HepG2 (cell line): ENCODE results near the gene OR6C3. TPM values are rescaled to one million over a fixed set of nuclear protein-coding genes. Genes with fewer than 3 reads are reported as not detected.

ENCODE experiments used
- ATAC-seq: fragments of 200-7000 bp; cut with Tn5 transposase; 3 replicates; pipeline ENCODE4 v1.9.1; 2020; ENCODE audit warnings: mild to moderate bottlenecking, moderate library complexity
- BruUV-seq: library from RNA; stranded (reverse); fragments of 400-500 nt; replicated peaks from 2 replicates; lab custom pipeline; 2021; lab: Mats Ljungman, UMichigan
- CTCF ChIA-PET: fragments of 300-600 bp; formaldehyde crosslinking; extraction: SDS; loops from one replicate; lab custom pipeline; 2021; ENCODE audit warnings: low total read pairs, inconsistent platforms, low intra/inter-chr PET ratio; lab: Yijun Ruan, JAX
- POLR2A ChIA-PET: fragments of 350-600 bp; sonication (Branson Sonifier 250); formaldehyde crosslinking; loops from one replicate; lab custom pipeline; 2020; ENCODE audit warnings: antibody characterized with exemption, inconsistent platforms; lab: Yijun Ruan, JAX
- DNase-seq: peaks from one replicate; pipeline ENCODE4 v3.0.0-alpha.2; 2015; ENCODE audit warnings: low spot score
- FAIRE-seq: peaks from 3 replicates; lab custom pipeline; 2011; peaks lifted over from hg19 to GRCh38; lab: Jason Lieb, UNC
- H2AFZ ChIP-seq: one replicate; pipeline ENCODE4 v1.6.1; 2011; ENCODE audit warnings: low read length, inconsistent platforms
- H3K27ac ChIP-seq: fragments of 300-600 bp; 3 replicates; pipeline ENCODE4 v1.8.0; 2011; ENCODE audit warnings: mixed run types, mild to moderate bottlenecking, mixed read lengths, low read length, inconsistent platforms; ENCODE audit not compliant: insufficient read depth; ENCODE audit errors: extremely low read length
- H3K27me3 ChIP-seq, 2 experiments: fragments of 200-600 bp in 1 of 2; 2 replicates in 1 of 2; 3 replicates in 1 of 2; pipeline versions ENCODE4 v1.6.0 to v1.8.0; 2011; ENCODE audit warnings: low read length in 2 of 2, mild to moderate bottlenecking in 2 of 2, moderate library complexity in 2 of 2, inconsistent platforms in 1 of 2; ENCODE audit not compliant: insufficient read depth in 2 of 2, control insufficient read depth in 1 of 2
- H3K36me3 ChIP-seq, 2 experiments: fragments of 200-600 bp in 1 of 2; replicated peaks in 1 of 2; 2 replicates in 1 of 2; 3 replicates in 1 of 2; pipeline versions ENCODE4 v1.5.1 to v1.8.0; 2011; ENCODE audit warnings: low read length in 2 of 2, inconsistent platforms in 1 of 2; ENCODE audit not compliant: insufficient read depth in 2 of 2, control insufficient read depth in 1 of 2
- H3K4me1 ChIP-seq: 2 replicates; pipeline ENCODE4 v1.5.1; 2012; ENCODE audit warnings: low read length, inconsistent platforms; ENCODE audit not compliant: insufficient read depth
- H3K4me2 ChIP-seq: 2 replicates; pipeline ENCODE4 v1.6.0; 2011; ENCODE audit warnings: low read depth, low read length, inconsistent platforms
- H3K4me3 ChIP-seq, 3 experiments: fragments of 200-600 bp in 1 of 3; sonication (generic), shearing (Covaris generic) in 1 of 3; replicated peaks in 1 of 3; 2 replicates each; pipeline ENCODE4 v1.5.1; 2011 to 2016; ENCODE audit warnings: low read length in 3 of 3, inconsistent platforms in 2 of 3, low read depth in 2 of 3, mild to moderate bottlenecking in 2 of 3, control low read depth in 1 of 3, mixed read lengths in 1 of 3; ENCODE audit not compliant: insufficient read depth in 1 of 3
- H3K79me2 ChIP-seq: one replicate; pipeline ENCODE4 v1.6.1; 2011; ENCODE audit warnings: low read length, inconsistent platforms; ENCODE audit not compliant: insufficient read depth
- H3K9ac ChIP-seq: 2 replicates; pipeline ENCODE4 v1.6.0; 2011; ENCODE audit warnings: mild to moderate bottlenecking, low read depth, low read length, inconsistent platforms; ENCODE audit not compliant: insufficient read depth
- H3K9me3 ChIP-seq: 2 replicates; pipeline ENCODE4 v1.5.1; 2012; ENCODE audit warnings: mild to moderate bottlenecking, low read length
- H4K20me1 ChIP-seq: 2 replicates; pipeline ENCODE4 v1.6.0; 2011; ENCODE audit warnings: inconsistent platforms, mild to moderate bottlenecking, low read length, moderate library complexity; ENCODE audit not compliant: insufficient read depth
- ATF7 ChIP-seq, 2 experiments: fragments of 450-650 bp in 1 of 2; sonication (generic) in 1 of 2; formaldehyde crosslinking in 1 of 2; IDR thresholded peaks; 2 replicates each; pipeline versions ENCODE4 v1.4.0 to v1.6.1; 2016 to 2020; ENCODE audit warnings: antibody characterized with exemption in 1 of 2, mild to moderate bottlenecking in 1 of 2, missing genetic modification reagents in 1 of 2
- CEBPG ChIP-seq: IDR thresholded peaks from 2 replicates; pipeline ENCODE4 v1.6.1; 2016
- ESRRA ChIP-seq: sonication (generic); formaldehyde crosslinking; IDR thresholded peaks from 2 replicates; pipeline ENCODE4 v1.5.1; 2020; ENCODE audit warnings: mild to moderate bottlenecking, low read depth, missing genetic modification reagents
- HDAC1 ChIP-seq: sonication (generic); formaldehyde crosslinking; IDR thresholded peaks from 2 replicates; pipeline ENCODE4 v1.5.1; 2020; ENCODE audit warnings: mild to moderate bottlenecking, missing genetic modification reagents
- KLF9 ChIP-seq: IDR thresholded peaks from 2 replicates; pipeline ENCODE4 v1.6.1; 2016; ENCODE audit warnings: low read depth
- NBN ChIP-seq: fragments of 450-650 bp; conservative IDR thresholded peaks from 2 replicates; pipeline ENCODE4 v1.6.1; 2017
- SRY ChIP-seq: sonication (generic); formaldehyde crosslinking; IDR thresholded peaks from 2 replicates; pipeline ENCODE4 v1.8.0; 2022; ENCODE audit warnings: mild to moderate bottlenecking, missing genetic modification reagents
- ZNF296 ChIP-seq: sonication (generic); formaldehyde crosslinking; conservative IDR thresholded peaks from 2 replicates; pipeline ENCODE4 v1.5.0; 2020; ENCODE audit warnings: mild to moderate bottlenecking, missing genetic modification reagents
- WGBS: methylation state at CpG from one replicate; pipeline ENCODE4 v1.1.6; 2017; ENCODE audit warnings: low lambda C conversion rate; 5-methylcytosine and 5-hydroxymethylcytosine counted together
- in situ Hi-C: cut with HindIII; loops from 2 replicates; pipeline ENCODE4 v1.10.0; 2017; ENCODE audit warnings: low pct_unique_long_range_greater_than_20kb; ENCODE audit not compliant: extremely low pct_ligation_motif_present
- intact Hi-C: fragments of 100-400 bp; cut with micrococcal nuclease; formaldehyde crosslinking; loops from one replicate; pipeline ENCODE4 v1.10.0; 2022; ENCODE audit not compliant: unreplicated experiment
- polyA plus RNA-seq, 8 experiments: library from polyadenylated mRNA; depleted of rRNA in 3 of 8; stranded (reverse) in 7 of 8; unstranded in 1 of 8; fragments of >200 nt; fragmentation: Illumina TruSeq in 4 of 8; extraction: Trizol in 4 of 8; gene quantifications; 2 replicates each; pipeline versions ENCODE4 v1.2.1 to v1.2.3, GENCODE V29; 2011 to 2016; ENCODE audit warnings: low read depth in 4 of 8, missing spikeins in 1 of 8, mixed read lengths in 1 of 8; ENCODE audit not compliant: insufficient read depth in 1 of 8
- total RNA-seq, 5 experiments: library from RNA; depleted of rRNA; stranded (reverse); fragments of >200 nt; fragmentation: Illumina TruSeq; extraction: Trizol; gene quantifications; 2 replicates each; pipeline ENCODE4 v1.2.3, GENCODE V29; 2016; ENCODE audit warnings: low read depth in 1 of 5
- TF ChIP-seq, protein P1 (sequence below): sonication (generic); formaldehyde crosslinking; IDR thresholded peaks from 2 replicates; pipeline ENCODE4 v1.4.0; 2020; ENCODE audit warnings: missing genetic modification reagents

The OR6C3 gene
- total and polyA plus RNA-seq, 2 of the 13 experiments (the other 11 are each of a cell fraction or from before 2014, with no cell fraction given), result not detected

DNA sequence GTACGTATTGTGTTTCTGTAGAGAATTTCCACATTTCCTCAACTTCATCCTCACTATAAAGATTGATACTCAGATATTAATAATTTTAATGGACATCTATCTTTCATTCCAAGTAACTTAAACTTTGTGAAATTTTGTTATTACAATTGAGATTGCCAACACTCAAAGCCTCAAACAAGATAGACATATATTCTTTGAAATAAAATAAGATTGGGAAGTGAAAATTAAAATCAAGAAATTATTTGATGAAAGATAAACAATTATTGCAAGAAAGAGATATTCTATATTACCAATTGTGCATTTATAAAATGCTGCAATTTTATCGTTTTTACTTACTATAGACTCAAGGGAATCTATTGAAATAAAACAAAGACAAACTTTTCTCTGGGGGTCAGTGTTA lies 34.1 kb upstream of the OR6C3 start, which contains the start of gene OR6C6:
TSS of gene OR6C6 (minus strand) at position 101 of the 400 bp plus-strand sequence. CDS start 1,337 bp downstream, outside the sequence.
- TF ChIP-seq ZNF296 (CRISPR knock-in tag), result no peak
- no peak for TF ChIP-seq HDAC1
- no peak for TF ChIP-seq ESRRA (CRISPR knock-in tag)
- no peak for TF ChIP-seq ATF7 (IDR thresholded peaks at IDR 0.05)
- no peak for TF ChIP-seq ATF7 (CRISPR knock-in tag; IDR thresholded peaks at IDR 0.05)
- TF ChIP-seq CEBPG (CRISPR knock-in tag), result no peak
- no peak for TF ChIP-seq SRY (CRISPR knock-in tag)
- no peak for TF ChIP-seq KLF9 (CRISPR knock-in tag)
- TF ChIP-seq, protein P1, sequence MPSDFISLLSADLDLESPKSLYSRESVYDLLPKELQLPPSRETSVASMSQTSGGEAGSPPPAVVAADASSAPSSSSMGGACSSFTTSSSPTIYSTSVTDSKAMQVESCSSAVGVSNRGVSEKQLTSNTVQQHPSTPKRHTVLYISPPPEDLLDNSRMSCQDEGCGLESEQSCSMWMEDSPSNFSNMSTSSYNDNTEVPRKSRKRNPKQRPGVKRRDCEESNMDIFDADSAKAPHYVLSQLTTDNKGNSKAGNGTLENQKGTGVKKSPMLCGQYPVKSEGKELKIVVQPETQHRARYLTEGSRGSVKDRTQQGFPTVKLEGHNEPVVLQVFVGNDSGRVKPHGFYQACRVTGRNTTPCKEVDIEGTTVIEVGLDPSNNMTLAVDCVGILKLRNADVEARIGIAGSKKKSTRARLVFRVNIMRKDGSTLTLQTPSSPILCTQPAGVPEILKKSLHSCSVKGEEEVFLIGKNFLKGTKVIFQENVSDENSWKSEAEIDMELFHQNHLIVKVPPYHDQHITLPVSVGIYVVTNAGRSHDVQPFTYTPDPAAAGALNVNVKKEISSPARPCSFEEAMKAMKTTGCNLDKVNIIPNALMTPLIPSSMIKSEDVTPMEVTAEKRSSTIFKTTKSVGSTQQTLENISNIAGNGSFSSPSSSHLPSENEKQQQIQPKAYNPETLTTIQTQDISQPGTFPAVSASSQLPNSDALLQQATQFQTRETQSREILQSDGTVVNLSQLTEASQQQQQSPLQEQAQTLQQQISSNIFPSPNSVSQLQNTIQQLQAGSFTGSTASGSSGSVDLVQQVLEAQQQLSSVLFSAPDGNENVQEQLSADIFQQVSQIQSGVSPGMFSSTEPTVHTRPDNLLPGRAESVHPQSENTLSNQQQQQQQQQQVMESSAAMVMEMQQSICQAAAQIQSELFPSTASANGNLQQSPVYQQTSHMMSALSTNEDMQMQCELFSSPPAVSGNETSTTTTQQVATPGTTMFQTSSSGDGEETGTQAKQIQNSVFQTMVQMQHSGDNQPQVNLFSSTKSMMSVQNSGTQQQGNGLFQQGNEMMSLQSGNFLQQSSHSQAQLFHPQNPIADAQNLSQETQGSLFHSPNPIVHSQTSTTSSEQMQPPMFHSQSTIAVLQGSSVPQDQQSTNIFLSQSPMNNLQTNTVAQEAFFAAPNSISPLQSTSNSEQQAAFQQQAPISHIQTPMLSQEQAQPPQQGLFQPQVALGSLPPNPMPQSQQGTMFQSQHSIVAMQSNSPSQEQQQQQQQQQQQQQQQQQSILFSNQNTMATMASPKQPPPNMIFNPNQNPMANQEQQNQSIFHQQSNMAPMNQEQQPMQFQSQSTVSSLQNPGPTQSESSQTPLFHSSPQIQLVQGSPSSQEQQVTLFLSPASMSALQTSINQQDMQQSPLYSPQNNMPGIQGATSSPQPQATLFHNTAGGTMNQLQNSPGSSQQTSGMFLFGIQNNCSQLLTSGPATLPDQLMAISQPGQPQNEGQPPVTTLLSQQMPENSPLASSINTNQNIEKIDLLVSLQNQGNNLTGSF (CRISPR knock-in tag), result no peak
- no peak for TF ChIP-seq NBN
- TF ChIP-seq, all 625 proteins: peak for 0
- Histone ChIP-seq H3K36me3 (no peaks in the 10 kb centered on the region), H3K79me2 (no peaks in the 10 kb centered on the region), H3K27ac (no peak within 1 kb of the TSS), H2AFZ (no peak within 1 kb of the TSS), H3K27me3 (no peaks in the 10 kb centered on the region), H3K9me3 (no peaks in the 10 kb centered on the region), H3K9ac (no peak within 1 kb of the TSS), H3K4me3 (no peak within 1 kb of the TSS), H3K4me2 (no peak within 1 kb of the TSS), H3K4me1 (no peaks in the 10 kb centered on the region), H4K20me1 (no peaks in the 10 kb centered on the region)
- ChIA-PET CTCF (no interaction called here), POLR2A (no interaction called here)
- in situ Hi-C loops (no loop called here), intact Hi-C loops (no loop called here)
- no peak for FAIRE-seq
- no TSS peak for BruUV-seq
- WGBS, result 3% methylated on average over 2 of the region's 2 CpGs
- no peak for ATAC-seq
- DNase-seq, result no peak
